GM18907 (cell line): ENCODE measurements around the gene CCDC184.
"Not testable (repeated sequence)": the region's sequence is repeated elsewhere in the genome, so short reads cannot be mapped to it uniquely, and the experiment has no call there.

ENCODE experiments used
- ATAC-seq: cut with Tn5 transposase; IDR thresholded peaks from one replicate; pipeline ENCODE4 v1.9.1; 2021; ENCODE audit warnings: mild to moderate bottlenecking, moderate library complexity; ENCODE audit not compliant: unreplicated experiment

The CCDC184 gene

GRCh38 chr12:48201516-48201915, 18.1 kb downstream of the CCDC184 start:
- ATAC-seq: no peak

- no peak for ATAC-seq
Measured at GRCh38 chr12:48202766-48203165, 19.3 kb downstream of the CCDC184 start.

- no peak for ATAC-seq
Measured at GRCh38 chr12:48203192-48203591, 19.7 kb downstream of the CCDC184 start, which contains the start of gene OR10AD1. Gene OR10AD1, minus strand, starts transcription at chr12:48203292. Its CDS starts 0 bp downstream, at chr12:48203292.

- not testable (repeated sequence) for ATAC-seq
Measured at GRCh38 chr12:48209495-48209894, 26.1 kb downstream of the CCDC184 start.

GRCh38 chr12:48216785-48217184, 33.3 kb downstream of the CCDC184 start:
- ATAC-seq: no peak

- ATAC-seq: no peak
Measured at GRCh38 chr12:48219631-48220030, 36.2 kb downstream of the CCDC184 start.

- no peak for ATAC-seq
Measured at GRCh38 chr12:48220701-48221100, 37.3 kb downstream of the CCDC184 start.

- ATAC-seq: no peak
Measured at GRCh38 chr12:48221645-48222044, 38.2 kb downstream of the CCDC184 start.

- not testable (repeated sequence) for ATAC-seq
Measured at GRCh38 chr12:48224533-48224932, 41.1 kb downstream of the CCDC184 start.

GRCh38 chr12:48231169-48231958, 47.9 kb downstream of the CCDC184 start:
- ATAC-seq: not testable (repeated sequence)
